Body of pancreas (tissue), 4 donors: ENCODE data around the gene SYNE2. TPM values are rescaled to one million over a fixed set of nuclear protein-coding genes. Genes with fewer than 3 reads are reported as not detected.

Experiments used
- ATAC-seq: fragments of 150-250 bp; one replicate; pipeline ENCODE4 v1.9.1; 2016
- DNase-seq, 4 donors: peaks; one replicate each; pipeline ENCODE4 v3.0.0-alpha.2; 2019
- H3K27ac ChIP-seq, 4 donors: fragments of 200-600 bp; sonication (generic); 1 replicate in 3 of 4; 2 replicates in 1 of 4; pipeline versions ENCODE4 v1.5.1 to v1.6.1; 2016 to 2019; ENCODE audit warnings: mild to moderate bottlenecking in 1 of 4, mixed read lengths in 1 of 4, moderate library complexity in 1 of 4
- H3K27me3 ChIP-seq, 2 donors: fragments of 200-600 bp; sonication (generic); one replicate each; pipeline ENCODE4 v1.6.0; 2016; ENCODE audit warnings: mild to moderate bottlenecking in 1 of 2
- H3K36me3 ChIP-seq, 2 donors: fragments of 200-600 bp; sonication (generic); replicated peaks in 1 of 2; 2 replicates each; pipeline ENCODE4 v1.5.1; 2016; ENCODE audit warnings: low read depth in 2 of 2; ENCODE audit not compliant: insufficient read depth in 1 of 2
- H3K4me1 ChIP-seq: fragments of 200-600 bp; sonication (generic); one replicate; pipeline ENCODE4 v1.6.0; 2016
- H3K4me3 ChIP-seq, 2 donors: fragments of 200-600 bp; sonication (generic); 1 replicate in 1 of 2; 2 replicates in 1 of 2; pipeline ENCODE4 v1.5.1; 2016 to 2019
- H3K9me3 ChIP-seq, 3 donors: fragments of 200-600 bp; sonication (generic); 1 replicate in 2 of 3; 2 replicates in 1 of 3; pipeline ENCODE4 v1.5.1; 2016
- POLR2A ChIP-seq, 3 donors: fragments of 450-650 bp; IDR thresholded peaks; one replicate each; pipeline ENCODE4 v1.6.1; 2016; ENCODE audit warnings: antibody characterized with exemption in 3 of 3, mild to moderate bottlenecking in 2 of 3
- WGBS, 2 donors: methylation state at CpG; one replicate each; pipeline ENCODE4 v1.1.5; 2017; 5-methylcytosine and 5-hydroxymethylcytosine counted together
- intact Hi-C: fragments of 100-400 bp; cut with DNase I; formaldehyde crosslinking; loops from one replicate; pipeline ENCODE4 v1.15.1; 2023
- total RNA-seq, 2 donors: library from RNA; depleted of rRNA; stranded (reverse); fragments of >200 nt; gene quantifications; one replicate each; pipeline ENCODE4 v1.1.0, GENCODE V29; 2016
- TF ChIP-seq, protein P1 (sequence below), 7 experiments: fragments of 450-650 bp in 4 of 7; fragments of 200-600 bp in 3 of 7; sonication (generic) in 3 of 7; IDR thresholded peaks; one replicate each; pipeline ENCODE4 v1.5.1; 2016 to 2019; ENCODE audit warnings: antibody characterized with exemption in 7 of 7

Gene SYNE2
- total RNA-seq, 2 donors from 2014 or later: 163 to 240 TPM

- intact Hi-C loops: no loop called here
- Histone ChIP-seq H3K4me1 (no peaks in the 10 kb centered on the region), H3K9me3 (no peaks in the 10 kb centered on the region), H3K27ac (no peak overlapping the region), H3K27me3 (no peaks in the 10 kb centered on the region), H3K36me3 (peaks cover 9% of the 10 kb centered on the region in 2 donors), H3K4me3 (no peak overlapping the region)
- ATAC-seq (no peak), DNase-seq (no peak)
- TF ChIP-seq, protein P1, sequence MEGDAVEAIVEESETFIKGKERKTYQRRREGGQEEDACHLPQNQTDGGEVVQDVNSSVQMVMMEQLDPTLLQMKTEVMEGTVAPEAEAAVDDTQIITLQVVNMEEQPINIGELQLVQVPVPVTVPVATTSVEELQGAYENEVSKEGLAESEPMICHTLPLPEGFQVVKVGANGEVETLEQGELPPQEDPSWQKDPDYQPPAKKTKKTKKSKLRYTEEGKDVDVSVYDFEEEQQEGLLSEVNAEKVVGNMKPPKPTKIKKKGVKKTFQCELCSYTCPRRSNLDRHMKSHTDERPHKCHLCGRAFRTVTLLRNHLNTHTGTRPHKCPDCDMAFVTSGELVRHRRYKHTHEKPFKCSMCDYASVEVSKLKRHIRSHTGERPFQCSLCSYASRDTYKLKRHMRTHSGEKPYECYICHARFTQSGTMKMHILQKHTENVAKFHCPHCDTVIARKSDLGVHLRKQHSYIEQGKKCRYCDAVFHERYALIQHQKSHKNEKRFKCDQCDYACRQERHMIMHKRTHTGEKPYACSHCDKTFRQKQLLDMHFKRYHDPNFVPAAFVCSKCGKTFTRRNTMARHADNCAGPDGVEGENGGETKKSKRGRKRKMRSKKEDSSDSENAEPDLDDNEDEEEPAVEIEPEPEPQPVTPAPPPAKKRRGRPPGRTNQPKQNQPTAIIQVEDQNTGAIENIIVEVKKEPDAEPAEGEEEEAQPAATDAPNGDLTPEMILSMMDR (IDR thresholded peaks at IDR 0.05): no peak
- TF ChIP-seq POLR2A (IDR thresholded peaks at IDR 0.05): no peak
- WGBS, 2 donors: 96 to 100% methylated on average over 2 of the region's 2 CpGs
Observed at GRCh38 chr14:64005822-64006221, 153.0 kb downstream of the SYNE2 start.

DNA sequence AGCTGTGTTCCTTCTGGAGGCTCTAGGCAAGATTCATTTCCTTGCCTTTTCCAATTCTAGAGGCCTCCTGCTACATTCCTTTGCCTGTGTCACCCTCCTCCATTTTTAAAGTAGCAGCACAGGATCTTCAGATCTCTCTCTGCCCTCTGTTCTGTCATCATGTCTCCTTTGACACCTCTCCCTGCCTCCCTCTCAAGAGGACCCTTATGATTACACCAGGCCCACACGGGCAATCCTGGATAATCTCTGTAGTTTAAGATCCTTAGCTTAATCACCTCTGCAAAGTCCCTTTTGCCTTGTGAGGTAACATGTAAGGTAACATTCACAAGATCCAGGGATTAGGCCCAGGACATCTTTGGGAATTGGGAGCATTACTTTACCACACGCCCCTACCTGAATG is 155.2 kb downstream of the SYNE2 start:
- Histone ChIP-seq H3K36me3 (peaks cover 4 to 6% of the 10 kb centered on the region in 2 donors), H3K27me3 (no peaks in the 10 kb centered on the region), H3K27ac (no peak overlapping the region), H3K9me3 (no peaks in the 10 kb centered on the region), H3K4me1 (no peaks in the 10 kb centered on the region), H3K4me3 (no peak overlapping the region)
- 85 to 90% methylated on average over 2 of the region's 2 CpGs for WGBS, 2 donors
- intact Hi-C loops: no loop called here
- ATAC-seq (no peak), DNase-seq (no peak)
- TF ChIP-seq POLR2A (IDR thresholded peaks at IDR 0.05): no peak
- TF ChIP-seq, protein P1 (IDR thresholded peaks at IDR 0.05): no peak

DNA sequence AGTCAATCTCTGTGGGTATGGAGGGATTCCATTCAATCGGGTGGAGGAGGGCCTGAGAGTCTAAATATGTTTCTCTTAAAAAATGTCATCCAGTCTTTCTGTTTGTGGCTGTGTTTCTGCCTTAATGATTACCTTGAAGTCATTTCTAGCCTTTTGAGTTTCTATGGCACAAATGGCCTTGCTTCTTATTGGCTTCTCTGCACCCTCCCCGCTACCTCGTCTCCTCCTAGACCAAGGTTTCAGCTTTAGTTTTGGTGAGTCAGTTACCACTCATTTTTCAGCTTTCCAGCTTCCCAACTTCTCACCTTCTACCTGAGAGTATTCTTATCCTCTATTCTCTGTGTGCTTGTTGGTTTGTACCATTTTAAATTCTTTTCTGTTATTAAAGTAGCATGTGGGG is 159.2 kb downstream of the SYNE2 start:
- WGBS, 2 donors: 80 to 88% methylated on average over 3 of the region's 3 CpGs
- Histone ChIP-seq H3K36me3 (peaks cover 0 to 6% of the 10 kb centered on the region in 2 donors), H3K27me3 (no peaks in the 10 kb centered on the region), H3K4me1 (no peaks in the 10 kb centered on the region), H3K27ac (no peak overlapping the region), H3K9me3 (peaks cover 0 to 5% (median 0%) of the 10 kb centered on the region in 3 donors), H3K4me3 (no peak overlapping the region)
- DNase-seq: no peak
- TF ChIP-seq POLR2A (IDR thresholded peaks at IDR 0.05): no peak
- TF ChIP-seq, protein P1 (IDR thresholded peaks at IDR 0.05): no peak
- no peak for ATAC-seq
- intact Hi-C loops: no loop called here

DNA sequence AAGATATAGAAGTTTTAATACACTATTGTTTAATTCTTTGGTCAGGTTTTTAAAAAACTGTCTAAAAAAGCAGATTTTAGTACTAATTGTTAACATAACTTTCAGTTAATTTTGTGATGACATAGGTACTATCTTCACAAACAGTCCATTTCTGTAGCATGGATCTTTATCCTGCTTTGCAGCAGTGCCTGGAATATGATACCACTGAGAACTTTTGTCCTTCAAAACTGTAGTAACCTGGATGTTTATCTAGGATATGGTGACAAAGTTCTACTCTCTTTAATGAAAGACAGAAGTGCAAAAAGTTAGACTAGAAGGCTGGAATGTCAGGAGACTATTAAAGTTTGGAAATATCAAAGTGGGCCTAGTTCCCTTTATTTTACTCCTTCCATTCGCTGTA is 159.9 kb downstream of the SYNE2 start:
- WGBS, 2 donors: 95 to 97% methylated on average over 1 of the region's 1 CpG
- no peak for TF ChIP-seq POLR2A (IDR thresholded peaks at IDR 0.05)
- TF ChIP-seq, protein P1 (IDR thresholded peaks at IDR 0.05): no peak
- H3K36me3 ChIP-seq: peaks cover 0 to 2% of the 10 kb centered on the region in 2 donors
- intact Hi-C loops: no loop called here
- peaks cover 0 to 5% (median 0%) of the 10 kb centered on the region in 3 donors for H3K9me3 ChIP-seq
- H3K4me1 ChIP-seq: no peaks in the 10 kb centered on the region
- ATAC-seq: no peak
- H3K4me3 ChIP-seq: no peak overlapping the region
- no peak overlapping the region for H3K27ac ChIP-seq
- DNase-seq: no peak
- H3K27me3 ChIP-seq: no peaks in the 10 kb centered on the region

GRCh38 chr14:64025479-64025878 is 172.7 kb downstream of the SYNE2 start:
- 88 to 90% methylated on average over 3 of the region's 3 CpGs for WGBS, 2 donors
- Histone ChIP-seq H3K9me3 (no peaks in the 10 kb centered on the region), H3K36me3 (peaks cover 8 to 33% of the 10 kb centered on the region in 2 donors), H3K4me1 (no peaks in the 10 kb centered on the region), H3K4me3 (no peak overlapping the region), H3K27me3 (no peaks in the 10 kb centered on the region), H3K27ac (no peak overlapping the region)
- DNase-seq (no peak), ATAC-seq (no peak)
- TF ChIP-seq POLR2A (IDR thresholded peaks at IDR 0.05): no peak
- TF ChIP-seq, protein P1 (IDR thresholded peaks at IDR 0.05): no peak
- intact Hi-C loops: no loop called here
